ENCODE results near the gene B2M.

GRCh38 chr15:44670087-44670950 lies 41.0 kb upstream of the B2M start:
- TF ChIP-seq POLR2A (IDR thresholded peaks at IDR 0.05), result no peak
- TF ChIP-seq, protein P1, sequence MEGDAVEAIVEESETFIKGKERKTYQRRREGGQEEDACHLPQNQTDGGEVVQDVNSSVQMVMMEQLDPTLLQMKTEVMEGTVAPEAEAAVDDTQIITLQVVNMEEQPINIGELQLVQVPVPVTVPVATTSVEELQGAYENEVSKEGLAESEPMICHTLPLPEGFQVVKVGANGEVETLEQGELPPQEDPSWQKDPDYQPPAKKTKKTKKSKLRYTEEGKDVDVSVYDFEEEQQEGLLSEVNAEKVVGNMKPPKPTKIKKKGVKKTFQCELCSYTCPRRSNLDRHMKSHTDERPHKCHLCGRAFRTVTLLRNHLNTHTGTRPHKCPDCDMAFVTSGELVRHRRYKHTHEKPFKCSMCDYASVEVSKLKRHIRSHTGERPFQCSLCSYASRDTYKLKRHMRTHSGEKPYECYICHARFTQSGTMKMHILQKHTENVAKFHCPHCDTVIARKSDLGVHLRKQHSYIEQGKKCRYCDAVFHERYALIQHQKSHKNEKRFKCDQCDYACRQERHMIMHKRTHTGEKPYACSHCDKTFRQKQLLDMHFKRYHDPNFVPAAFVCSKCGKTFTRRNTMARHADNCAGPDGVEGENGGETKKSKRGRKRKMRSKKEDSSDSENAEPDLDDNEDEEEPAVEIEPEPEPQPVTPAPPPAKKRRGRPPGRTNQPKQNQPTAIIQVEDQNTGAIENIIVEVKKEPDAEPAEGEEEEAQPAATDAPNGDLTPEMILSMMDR (IDR thresholded peaks at IDR 0.05), result no peak
- TF ChIP-seq EP300 (IDR thresholded peaks at IDR 0.05), result no peak
